GM06990 (cell line): Measurements from ENCODE around the gene NKX3-2.

ENCODE experiments used
- DNase-seq: peaks from one replicate; pipeline ENCODE4 v3.0.0-alpha.2; 2011; ENCODE audit not compliant: insufficient read length; ENCODE audit errors: extremely low read depth
- H3K27me3 ChIP-seq: replicated peaks from 2 replicates; pipeline ENCODE4 v1.6.0; 2011; ENCODE audit warnings: low read length; ENCODE audit not compliant: control insufficient read depth, insufficient read depth
- H3K36me3 ChIP-seq: 2 replicates; pipeline ENCODE4 v1.5.1; 2011; ENCODE audit warnings: low read length; ENCODE audit not compliant: control insufficient read depth, insufficient read depth
- H3K4me3 ChIP-seq: replicated peaks from 2 replicates; pipeline ENCODE4 v1.5.1; 2011; ENCODE audit warnings: low read depth, mild to moderate bottlenecking, control low read depth, low read length
- TF ChIP-seq, protein P1 (sequence below): IDR thresholded peaks from 2 replicates; pipeline ENCODE4 v1.5.1; 2011; ENCODE audit warnings: low read length, control low read depth, mild to moderate bottlenecking, inconsistent platforms; ENCODE audit not compliant: insufficient read depth, poor library complexity, severe bottlenecking

The NKX3-2 gene

DNA sequence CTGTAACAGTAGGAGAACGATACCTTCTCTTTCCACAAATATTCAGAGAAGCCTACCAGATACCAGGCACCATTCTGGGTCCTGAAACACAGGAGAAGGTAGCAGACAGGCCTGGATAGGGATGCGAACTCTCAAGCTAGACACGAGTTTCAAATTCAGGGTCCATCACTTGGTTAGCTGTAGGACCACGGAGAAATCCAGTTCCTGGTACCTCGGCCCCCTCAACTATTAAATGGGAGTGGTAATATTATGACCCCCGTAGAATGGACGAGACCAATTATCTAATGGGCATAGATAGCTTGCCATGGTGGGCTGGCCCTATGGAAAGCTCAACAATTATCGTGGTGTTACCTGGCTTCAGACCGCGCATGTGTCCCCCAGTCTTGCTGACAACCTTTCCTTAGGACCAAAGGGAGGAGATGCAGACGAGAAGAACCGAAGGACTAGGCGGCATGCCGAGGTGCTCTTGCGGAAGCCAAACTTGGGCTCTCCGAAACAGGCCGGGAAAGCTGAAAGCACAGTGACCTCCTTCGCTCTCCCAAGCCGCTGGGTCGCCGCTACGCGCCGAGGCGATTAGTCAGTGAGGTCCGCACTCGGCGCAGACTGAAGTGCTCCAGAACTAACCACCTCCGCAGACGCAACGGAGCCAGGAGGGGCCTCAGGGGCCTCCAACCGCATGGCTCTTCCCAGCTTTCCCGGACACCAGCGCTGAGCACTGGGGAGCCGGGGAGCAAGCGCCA lies 19.6 kb downstream of the NKX3-2 start:
- peaks cover 4% of the 10 kb centered on the region for H3K27me3 ChIP-seq
- DNase-seq: no peak
- TF ChIP-seq, protein P1, sequence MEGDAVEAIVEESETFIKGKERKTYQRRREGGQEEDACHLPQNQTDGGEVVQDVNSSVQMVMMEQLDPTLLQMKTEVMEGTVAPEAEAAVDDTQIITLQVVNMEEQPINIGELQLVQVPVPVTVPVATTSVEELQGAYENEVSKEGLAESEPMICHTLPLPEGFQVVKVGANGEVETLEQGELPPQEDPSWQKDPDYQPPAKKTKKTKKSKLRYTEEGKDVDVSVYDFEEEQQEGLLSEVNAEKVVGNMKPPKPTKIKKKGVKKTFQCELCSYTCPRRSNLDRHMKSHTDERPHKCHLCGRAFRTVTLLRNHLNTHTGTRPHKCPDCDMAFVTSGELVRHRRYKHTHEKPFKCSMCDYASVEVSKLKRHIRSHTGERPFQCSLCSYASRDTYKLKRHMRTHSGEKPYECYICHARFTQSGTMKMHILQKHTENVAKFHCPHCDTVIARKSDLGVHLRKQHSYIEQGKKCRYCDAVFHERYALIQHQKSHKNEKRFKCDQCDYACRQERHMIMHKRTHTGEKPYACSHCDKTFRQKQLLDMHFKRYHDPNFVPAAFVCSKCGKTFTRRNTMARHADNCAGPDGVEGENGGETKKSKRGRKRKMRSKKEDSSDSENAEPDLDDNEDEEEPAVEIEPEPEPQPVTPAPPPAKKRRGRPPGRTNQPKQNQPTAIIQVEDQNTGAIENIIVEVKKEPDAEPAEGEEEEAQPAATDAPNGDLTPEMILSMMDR: no peak
- no peak overlapping the region for H3K4me3 ChIP-seq
- no peaks in the 10 kb centered on the region for H3K36me3 ChIP-seq

- peaks cover 4% of the 10 kb centered on the region for H3K27me3 ChIP-seq
- DNase-seq: no peak
- TF ChIP-seq, protein P1: no peak
- H3K36me3 ChIP-seq: no peaks in the 10 kb centered on the region
- no peak overlapping the region for H3K4me3 ChIP-seq
Measured at GRCh38 chr4:13523591-13524503, 20.5 kb downstream of the NKX3-2 start.

GRCh38 chr4:13523105-13523477 lies 21.2 kb downstream of the NKX3-2 start:
- DNase-seq: no peak
- TF ChIP-seq, protein P1: no peak
- Histone ChIP-seq H3K36me3 (no peaks in the 10 kb centered on the region), H3K4me3 (no peak overlapping the region), H3K27me3 (peaks cover 4% of the 10 kb centered on the region)

GRCh38 chr4:13522282-13523104 lies 21.8 kb downstream of the NKX3-2 start:
- TF ChIP-seq, protein P1: no peak
- peaks cover 4% of the 10 kb centered on the region for H3K27me3 ChIP-seq
- no peaks in the 10 kb centered on the region for H3K36me3 ChIP-seq
- H3K4me3 ChIP-seq: no peak overlapping the region
- no peak for DNase-seq

- Histone ChIP-seq H3K27me3 (peaks cover 4% of the 10 kb centered on the region), H3K36me3 (no peaks in the 10 kb centered on the region), H3K4me3 (no peak overlapping the region)
- no peak for DNase-seq
- TF ChIP-seq, protein P1: no peak
Measured at GRCh38 chr4:13521047-13521446, 23.3 kb downstream of the NKX3-2 start.
